Fibroblast of skin of left biceps (primary cell): ENCODE data around the gene AHSG.

ENCODE experiments used
- DNase-seq, 2 experiments: peaks; one replicate each; pipeline ENCODE4 v3.0.0-alpha.2; 2013; ENCODE audit warnings: low read depth in 2 of 2

Gene AHSG

GRCh38 chr3:186640473-186640818 is 27.6 kb downstream of the AHSG start:
- DNase-seq = no peak

DNA sequence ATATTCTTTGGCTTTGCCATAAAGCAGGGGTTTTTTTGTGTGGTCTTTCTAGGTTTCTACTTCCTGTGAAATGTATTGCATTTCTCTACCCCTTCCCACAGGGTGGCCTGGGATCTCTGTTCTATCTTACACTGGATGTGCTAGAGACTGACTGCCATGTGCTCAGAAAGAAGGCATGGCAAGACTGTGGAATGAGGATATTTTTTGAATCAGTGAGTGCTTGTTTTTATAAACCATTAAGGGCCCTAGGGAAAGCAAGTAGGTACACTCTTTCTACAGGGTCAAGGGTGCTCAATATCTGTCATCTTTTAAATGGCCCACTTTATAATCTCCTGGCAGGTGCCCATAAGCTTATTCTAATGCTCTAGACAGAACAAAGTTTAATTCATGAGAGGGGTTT is 28.1 kb downstream of the AHSG start:
- no peak for DNase-seq

- DNase-seq = no peak
Measured at GRCh38 chr3:186642014-186642413, 29.2 kb downstream of the AHSG start.

GRCh38 chr3:186643493-186643892 is 30.6 kb downstream of the AHSG start:
- DNase-seq = no peak

DNA sequence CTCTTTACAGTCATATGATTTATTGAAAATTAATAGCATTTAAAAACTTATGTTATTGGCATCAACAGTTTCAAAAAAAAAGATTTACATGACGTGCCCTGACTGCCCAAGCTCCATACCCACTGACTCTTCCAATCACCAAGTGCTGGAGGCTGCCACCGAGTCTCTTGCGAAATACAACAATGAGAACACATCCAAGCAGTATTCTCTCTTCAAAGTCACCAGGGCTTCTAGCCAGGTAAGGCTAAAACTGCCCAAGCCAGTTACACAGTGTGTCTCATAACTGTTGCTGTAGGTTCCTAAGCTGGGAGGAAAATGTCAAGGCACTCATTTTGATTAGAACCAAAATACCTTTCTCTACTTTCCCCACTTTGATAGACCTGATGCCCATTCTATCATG is 31.8 kb downstream of the AHSG start:
- DNase-seq = no peak

- no peak for DNase-seq
Measured at GRCh38 chr3:186646106-186646505, 33.2 kb downstream of the AHSG start.

GRCh38 chr3:186646841-186647240 is 34.0 kb downstream of the AHSG start:
- no peak for DNase-seq

DNA sequence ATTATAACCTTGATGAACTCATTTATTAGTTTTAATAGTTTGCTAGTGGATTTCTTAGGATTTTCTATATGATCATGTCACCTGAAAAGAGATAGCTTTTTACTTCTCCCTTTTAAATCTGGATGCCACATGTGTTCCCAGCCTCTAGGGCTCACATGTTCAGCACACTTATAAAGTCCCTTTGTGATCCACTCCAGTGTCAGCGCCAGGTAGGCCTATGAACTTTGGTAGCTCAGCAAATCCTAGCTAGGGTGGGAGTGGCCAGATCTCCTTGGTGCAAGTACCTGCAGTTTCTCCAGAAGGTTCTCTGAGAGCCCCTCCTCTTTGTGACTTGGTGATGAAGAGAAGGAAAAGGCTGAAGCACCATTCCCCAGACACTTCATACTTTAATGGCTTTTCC is 36.0 kb downstream of the AHSG start:
- DNase-seq = no peak

GRCh38 chr3:186651678-186652215 is 38.9 kb downstream of the AHSG start:
- DNase-seq = no peak

GRCh38 chr3:186653080-186653707 is 40.3 kb downstream of the AHSG start:
- no peak for DNase-seq

DNA sequence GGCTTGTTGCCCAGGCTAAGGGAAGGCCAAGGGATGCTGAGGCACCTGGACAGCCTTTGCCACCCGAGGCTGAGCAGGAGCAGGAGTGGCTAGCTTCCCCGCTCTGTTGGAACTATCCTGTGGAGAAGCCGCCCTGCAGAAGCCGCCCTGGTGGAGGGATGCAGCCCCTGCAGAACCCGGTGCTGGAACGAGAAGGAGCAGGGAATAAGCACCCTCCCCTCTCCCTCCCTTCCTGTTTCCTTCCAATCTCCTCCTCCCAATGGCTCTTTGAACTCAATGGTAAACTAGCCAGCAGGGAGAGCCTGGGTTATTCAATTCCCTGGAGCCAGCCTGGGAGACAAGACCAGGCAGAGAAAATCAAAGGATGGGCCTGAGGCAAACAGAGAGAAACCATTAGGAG is 41.1 kb downstream of the AHSG start:
- no peak for DNase-seq

- DNase-seq = no peak
Measured at GRCh38 chr3:186663361-186664118, 50.7 kb downstream of the AHSG start.

- no peak for DNase-seq
Measured at GRCh38 chr3:186664119-186664495, 51.2 kb downstream of the AHSG start.

DNA sequence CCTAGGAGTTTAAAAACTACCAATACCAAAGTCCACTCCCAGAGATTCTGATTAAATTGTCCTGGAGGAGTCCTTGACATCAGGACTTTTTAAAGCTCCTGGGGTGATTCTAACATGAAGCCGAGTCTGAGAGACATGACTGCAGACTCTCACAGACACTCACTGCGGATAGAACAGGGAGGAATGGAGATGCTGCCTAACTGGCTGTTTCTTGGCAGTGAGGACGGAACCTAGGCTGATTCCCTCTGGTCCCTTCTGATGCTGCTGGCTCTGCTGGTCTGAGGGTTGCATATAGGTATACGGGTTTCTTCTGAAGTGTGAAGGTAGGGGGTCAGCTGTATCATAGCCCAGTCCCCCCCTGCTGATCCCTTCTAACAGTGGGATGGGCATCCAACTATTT is 51.6 kb downstream of the AHSG start:
- no peak for DNase-seq

DNA sequence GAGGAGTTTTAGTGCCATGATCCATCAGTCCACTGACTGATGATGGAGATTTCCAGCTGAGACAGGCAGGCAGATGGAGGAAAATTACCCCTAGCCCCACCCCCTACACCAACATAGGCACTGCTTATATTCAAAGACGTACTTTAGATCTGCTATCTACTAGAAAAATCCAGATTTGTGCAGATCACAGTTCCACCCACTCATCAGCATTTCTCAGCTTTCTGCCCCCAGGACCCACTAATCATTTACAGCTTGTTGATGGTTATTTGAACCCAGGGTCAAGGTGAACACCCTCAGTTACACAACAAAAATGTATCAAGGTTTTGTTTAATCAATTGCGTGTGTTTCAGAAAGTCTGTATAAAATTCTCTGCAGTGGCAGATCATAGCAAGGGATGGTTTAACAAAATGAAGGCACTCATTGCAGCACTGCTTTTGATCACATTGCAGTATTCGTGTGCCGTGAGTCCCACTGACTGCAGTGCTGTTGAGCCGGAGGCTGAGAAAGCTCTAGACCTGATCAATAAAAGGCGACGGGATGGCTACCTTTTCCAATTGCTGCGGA is 52.8 kb downstream of the AHSG start, which contains the start of gene HRG:
Gene HRG (plus strand): TSS at position 390 of the 564 bp plus-strand sequence. CDS start 18 bp downstream, at position 408.
- no peak for DNase-seq

- DNase-seq = no peak
Measured at GRCh38 chr3:186668426-186668825, 55.6 kb downstream of the AHSG start.

DNA sequence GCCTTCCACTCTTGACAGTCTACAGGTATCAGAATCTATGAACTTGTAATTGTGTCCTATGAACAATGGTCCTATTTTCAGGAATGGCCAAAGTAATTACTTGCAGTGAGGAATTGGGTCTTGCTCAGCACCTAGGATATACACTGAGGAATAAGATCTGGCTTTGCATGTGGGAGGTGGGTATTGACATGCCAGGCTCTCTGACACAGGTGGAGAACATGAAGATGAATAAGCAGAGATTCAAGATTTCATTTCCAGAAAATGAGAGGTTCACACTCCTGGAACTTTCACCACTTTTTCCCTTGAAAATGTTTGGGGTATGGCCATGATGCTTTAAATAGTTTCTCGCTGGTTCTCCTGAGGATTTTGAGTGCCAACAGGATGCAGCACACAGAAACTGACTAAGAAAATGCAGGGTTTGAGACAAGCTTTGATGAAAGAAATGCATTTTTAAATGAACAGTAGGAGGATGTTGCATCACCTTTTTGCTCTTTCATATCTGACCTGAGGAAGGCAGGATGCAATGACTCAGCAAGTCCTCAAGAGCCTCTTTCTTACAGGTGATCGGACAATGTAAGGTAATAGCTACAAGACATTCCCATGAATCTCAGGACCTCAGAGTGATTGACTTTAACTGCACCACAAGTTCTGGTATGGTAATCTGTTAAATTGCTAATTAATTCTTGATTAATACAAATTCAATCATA is 56.7 kb downstream of the AHSG start:
- no peak for DNase-seq

- no peak for DNase-seq
Measured at GRCh38 chr3:186670155-186670554, 57.3 kb downstream of the AHSG start.
